DOHH2 (cell line): ENCODE data around the gene SYNE1.

Experiments used
- CTCF ChIP-seq: fragments of 200-600 bp; sonication (generic); IDR thresholded peaks from one replicate; pipeline ENCODE4 v1.5.1; 2014; ENCODE audit warnings: antibody characterized with exemption, mild to moderate bottlenecking, low read depth, low read length; ENCODE audit not compliant: poor library complexity, severe bottlenecking
- EZH2phosphoT487 ChIP-seq: fragments of 200-600 bp; sonication (generic); IDR thresholded peaks from 2 replicates; pipeline ENCODE4 v1.6.1; 2017; ENCODE audit warnings: borderline replicate concordance, mild to moderate bottlenecking, antibody characterized with exemption, low read length, moderate library complexity, mixed read lengths

- TF ChIP-seq CTCF, result no peak
- TF ChIP-seq EZH2phosphoT487, result no peak
Observed at GRCh38 chr6:152167641-152168603, 469.2 kb downstream of the SYNE1 start.
